ENCODE data around the gene GALNT10. TPM values are rescaled to one million over a fixed set of nuclear protein-coding genes. Genes with fewer than 3 reads are reported as not detected.

The GALNT10 gene
- total and polyA plus RNA-seq, 9 of the 15 experiments (the other 6 are each of a cell fraction or from before 2014, with no cell fraction given), result 4.6 to 37.1 (median 13.3) TPM

- TF ChIP-seq ZBTB9 (CRISPR knock-in tag; IDR thresholded peaks at IDR 0.05) (peak; percentile 35; the same call in 1 of the 2 replicates), ARID3A (IDR thresholded peaks at IDR 0.05; ENCODE audit: borderline replicate concordance, low read depth, low read length) (no peak), NKRF (IDR thresholded peaks at IDR 0.05; ENCODE audit: borderline replicate concordance) (peak; percentile 34; the same call in 1 of the 2 replicates), ZBTB40 (IDR thresholded peaks at IDR 0.05) (peak; percentile 54; the same call in 1 of the 2 replicates), ZBTB40 (CRISPR knock-in tag; IDR thresholded peaks at IDR 0.05) (no peak), PHTF2 (CRISPR knock-in tag; IDR thresholded peaks at IDR 0.05) (no peak), KLF13 (tag; IDR thresholded peaks at IDR 0.05; ENCODE audit: borderline replicate concordance, low read depth) (0 out of 2 replicates have a peak, but pooled peaks have one; percentile 34), ZNF24 (IDR thresholded peaks at IDR 0.05) (no peak), RBFOX2 (IDR thresholded peaks at IDR 0.05; ENCODE audit: low read depth, low read length) (peak; percentile 84), RFX1 (IDR thresholded peaks at IDR 0.05) (no peak), ESRRB (CRISPR knock-in tag; IDR thresholded peaks at IDR 0.05; ENCODE audit: borderline replicate concordance) (0 out of 2 replicates have a peak, but pooled peaks have one; percentile 35)
Measured at GRCh38 chr5:154189819-154190594, 526 bp upstream of the GALNT10 start (continued).

All from K562 (cell line).